ENCODE measurements around the gene MAP7D3.
"Not testable (repeated sequence)": the region's sequence is repeated elsewhere in the genome, so short reads cannot be mapped to it uniquely, and the experiment has no call there.

The MAP7D3 gene, protein sequence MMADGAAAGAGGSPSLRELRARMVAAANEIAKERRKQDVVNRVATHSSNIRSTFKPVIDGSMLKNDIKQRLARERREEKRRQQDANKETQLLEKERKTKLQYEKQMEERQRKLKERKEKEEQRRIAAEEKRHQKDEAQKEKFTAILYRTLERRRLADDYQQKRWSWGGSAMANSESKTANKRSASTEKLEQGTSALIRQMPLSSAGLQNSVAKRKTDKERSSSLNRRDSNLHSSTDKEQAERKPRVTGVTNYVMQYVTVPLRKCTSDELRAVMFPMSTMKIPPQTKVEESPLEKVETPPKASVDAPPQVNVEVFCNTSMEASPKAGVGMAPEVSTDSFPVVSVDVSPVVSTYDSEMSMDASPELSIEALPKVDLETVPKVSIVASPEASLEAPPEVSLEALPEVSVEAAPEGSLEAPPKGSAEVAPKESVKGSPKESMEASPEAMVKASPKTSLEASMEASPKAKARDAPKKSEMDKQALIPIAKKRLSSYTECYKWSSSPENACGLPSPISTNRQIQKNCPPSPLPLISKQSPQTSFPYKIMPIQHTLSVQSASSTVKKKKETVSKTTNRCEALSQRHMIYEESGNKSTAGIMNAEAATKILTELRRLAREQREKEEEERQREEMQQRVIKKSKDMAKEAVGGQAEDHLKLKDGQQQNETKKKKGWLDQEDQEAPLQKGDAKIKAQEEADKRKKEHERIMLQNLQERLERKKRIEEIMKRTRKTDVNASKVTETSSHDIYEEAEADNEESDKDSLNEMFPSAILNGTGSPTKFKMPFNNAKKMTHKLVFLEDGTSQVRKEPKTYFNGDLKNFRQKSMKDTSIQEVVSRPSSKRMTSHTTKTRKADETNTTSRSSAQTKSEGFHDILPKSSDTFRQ

DNA sequence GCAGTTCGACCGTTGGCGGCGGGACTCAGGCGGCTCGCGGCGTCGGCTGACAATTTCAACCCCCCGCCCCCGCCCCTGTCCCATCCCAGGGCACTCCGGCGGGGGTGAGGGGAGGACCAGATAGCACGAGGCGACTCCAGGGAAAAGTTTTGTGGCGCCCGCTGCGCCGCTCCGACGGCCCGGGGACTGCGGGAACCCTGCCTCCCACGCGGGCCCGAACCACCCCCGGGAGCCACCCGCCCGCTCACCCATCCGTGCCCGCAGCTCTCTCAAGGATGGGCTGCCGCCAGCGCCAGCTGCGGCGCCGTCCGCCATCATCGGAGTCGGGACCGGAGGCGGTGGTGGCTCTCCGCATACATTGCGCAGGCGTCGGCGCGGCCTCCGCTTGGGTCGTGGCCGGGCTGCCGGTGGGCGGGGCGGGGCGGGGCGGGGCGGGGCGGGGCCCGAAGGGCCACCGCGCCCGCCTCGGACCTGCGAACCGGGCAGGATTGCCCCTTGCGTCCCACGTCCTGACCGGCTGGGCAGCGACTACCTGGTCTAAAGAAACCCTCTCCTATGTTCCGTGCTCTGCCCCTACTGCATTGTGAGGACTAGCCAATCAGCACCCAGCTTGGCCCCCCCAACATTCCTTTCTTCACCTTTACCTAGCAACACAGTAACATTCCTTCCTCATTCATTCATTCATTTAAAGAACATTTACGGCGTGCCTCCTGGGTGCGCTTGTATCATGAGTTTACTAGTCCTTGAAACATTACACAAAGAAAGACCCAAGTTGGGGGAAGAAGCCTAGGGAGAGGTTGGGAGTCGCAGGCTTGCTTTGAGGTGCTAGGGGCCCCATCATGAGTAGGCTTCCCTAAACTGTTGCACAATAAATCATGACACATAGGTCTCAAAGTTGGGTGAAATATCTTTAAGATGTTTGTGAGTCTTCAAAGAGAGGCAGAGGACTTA, at the start of gene MAP7D3:
Gene MAP7D3, minus strand, starts transcription at position 360 of the 951 bp plus-strand sequence. Its CDS starts 42 bp downstream, at position 318.
- peak; percentile 8 for DNase-seq

DNA sequence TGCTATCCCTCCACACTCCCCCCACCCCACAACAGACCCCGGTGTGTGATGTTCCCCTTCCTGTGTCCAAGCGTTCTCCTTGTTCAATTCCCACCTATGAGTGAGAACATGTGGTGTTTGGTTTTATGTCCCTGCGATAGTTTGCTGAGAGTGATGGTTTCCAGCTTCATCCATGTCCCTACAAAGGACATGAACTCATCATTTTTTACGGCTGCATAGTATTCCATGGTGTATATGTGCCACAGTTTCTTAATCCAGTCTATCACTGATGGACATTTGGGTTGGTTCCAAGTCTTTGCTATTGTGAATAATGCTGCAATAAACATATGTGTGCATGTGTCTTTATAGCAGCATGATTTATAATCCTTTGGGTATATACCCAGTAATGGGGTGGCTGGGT, 49.5 kb upstream of the MAP7D3 start, which contains the start of gene ADGRG4:
Gene ADGRG4, plus strand, starts transcription at position 243 of the 400 bp plus-strand sequence. CDS start 7,815 bp downstream, outside the sequence.
- not testable (repeated sequence) for DNase-seq

DNA sequence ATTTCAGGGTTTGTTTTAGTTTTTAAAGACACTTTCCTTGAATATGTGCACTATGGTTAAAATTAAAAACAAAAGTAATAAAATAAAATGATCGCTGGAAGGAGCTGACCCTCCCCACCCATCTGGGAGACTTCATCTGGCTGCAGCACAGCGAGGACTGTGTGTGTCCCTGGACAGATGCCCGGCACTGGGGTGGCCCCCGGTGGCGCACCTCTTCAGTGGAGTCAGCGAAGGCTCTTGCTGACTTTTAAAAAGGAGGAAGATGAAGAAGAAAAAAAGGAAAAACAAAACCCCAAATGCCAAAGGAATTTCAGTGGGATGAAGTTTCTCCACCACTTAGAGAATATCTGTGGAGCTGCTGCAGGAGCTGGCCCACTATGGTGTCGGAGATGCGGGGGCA, 44.2 kb upstream of the MAP7D3 start:
- DNase-seq = no peak

DNA sequence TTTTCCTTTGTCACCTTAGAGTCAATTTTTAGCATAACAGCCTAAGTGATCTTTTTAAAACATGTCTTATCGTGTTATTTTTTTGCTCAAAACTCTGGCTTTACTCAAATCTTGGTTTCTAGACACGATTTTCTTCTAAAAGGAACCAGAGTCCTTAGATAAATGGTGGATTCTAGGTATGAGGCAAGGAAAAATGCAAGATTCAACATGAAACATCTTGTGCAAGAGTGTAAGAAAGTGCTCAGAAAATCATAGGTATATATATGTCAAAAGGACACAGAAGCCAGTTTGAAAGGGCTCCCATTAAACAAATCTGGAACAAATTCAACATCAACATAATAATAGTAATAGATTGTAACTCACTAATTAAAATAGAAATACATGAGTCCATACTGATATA, 41.5 kb upstream of the MAP7D3 start:
- DNase-seq = no peak

DNA sequence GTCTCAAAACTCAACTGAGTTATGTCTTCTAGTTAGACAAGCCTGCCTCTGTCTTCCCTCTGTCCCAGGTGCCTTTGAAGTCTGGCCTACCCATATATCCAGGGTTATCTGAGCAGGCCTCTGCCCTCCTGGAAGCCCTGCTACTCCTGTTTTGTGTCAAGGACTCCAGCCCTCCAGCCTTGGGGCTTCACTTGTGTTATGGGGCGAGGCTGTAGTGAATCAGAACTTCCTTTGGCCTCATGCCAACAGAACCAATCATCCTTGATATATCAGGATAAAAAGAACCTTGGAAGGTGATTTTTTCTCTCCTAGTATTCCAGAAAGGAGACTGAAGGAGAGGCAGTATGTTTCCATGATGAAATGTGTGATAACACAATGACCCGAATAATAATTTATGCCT, 40.6 kb upstream of the MAP7D3 start:
- DNase-seq = no peak

DNA sequence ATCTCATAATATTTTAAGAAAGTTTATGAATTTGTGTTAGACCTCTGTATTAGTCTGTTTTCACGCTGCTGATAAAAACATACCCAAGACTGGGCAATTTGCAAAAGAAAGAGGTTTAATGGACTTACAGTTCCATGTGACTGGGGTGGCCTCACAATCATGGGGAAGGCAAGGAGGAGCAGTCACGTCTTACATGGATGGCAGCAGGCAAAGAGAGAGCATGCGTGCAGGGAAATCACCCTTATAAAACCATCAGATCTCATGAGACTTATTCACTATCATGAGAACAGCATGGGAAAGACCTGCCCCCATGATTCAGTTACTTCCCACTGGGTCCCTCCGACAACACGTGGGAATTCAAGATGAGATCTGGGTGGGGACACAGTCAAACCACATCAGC, 35.2 kb upstream of the MAP7D3 start:
- not testable (repeated sequence) for DNase-seq

DNA sequence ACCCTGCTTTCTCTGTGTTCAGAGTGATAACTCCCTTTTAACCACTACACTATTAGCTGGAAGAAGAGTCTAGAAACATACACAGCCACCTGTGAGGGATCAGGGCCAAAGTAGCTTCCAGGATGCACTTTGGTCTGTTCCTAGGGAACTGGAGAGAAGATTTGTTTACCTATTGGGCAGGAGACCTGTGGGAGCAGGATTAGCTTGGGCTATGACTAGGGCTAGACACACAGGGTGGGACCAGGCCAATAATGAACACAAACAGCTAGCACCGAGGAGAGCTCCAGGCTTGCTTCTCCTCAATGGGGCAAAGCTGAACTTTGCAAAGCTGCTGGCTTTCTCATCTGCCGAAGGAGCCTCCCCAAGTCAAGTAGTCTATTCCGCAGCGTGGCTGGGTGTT, 24.4 kb upstream of the MAP7D3 start:
- DNase-seq = no peak

DNA sequence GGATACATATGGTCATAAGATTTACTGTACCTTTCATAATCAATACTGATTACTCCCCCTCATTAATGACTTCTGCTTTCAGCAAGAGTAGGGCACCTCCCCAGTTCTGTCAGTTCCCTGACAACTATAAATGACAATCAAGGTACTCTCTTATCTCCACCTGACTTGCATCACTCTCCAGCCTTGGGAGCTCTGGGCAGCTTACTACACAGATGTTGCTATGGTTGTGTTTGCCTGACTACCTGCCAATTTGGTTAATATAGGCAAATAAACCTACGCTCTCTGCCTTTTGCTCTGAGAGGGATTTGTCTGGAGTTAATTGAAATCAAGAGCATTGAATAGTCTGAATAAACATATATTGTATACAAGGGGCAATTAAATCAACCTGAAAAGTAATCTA, 22.8 kb upstream of the MAP7D3 start:
- DNase-seq = peak; percentile 45

DNA sequence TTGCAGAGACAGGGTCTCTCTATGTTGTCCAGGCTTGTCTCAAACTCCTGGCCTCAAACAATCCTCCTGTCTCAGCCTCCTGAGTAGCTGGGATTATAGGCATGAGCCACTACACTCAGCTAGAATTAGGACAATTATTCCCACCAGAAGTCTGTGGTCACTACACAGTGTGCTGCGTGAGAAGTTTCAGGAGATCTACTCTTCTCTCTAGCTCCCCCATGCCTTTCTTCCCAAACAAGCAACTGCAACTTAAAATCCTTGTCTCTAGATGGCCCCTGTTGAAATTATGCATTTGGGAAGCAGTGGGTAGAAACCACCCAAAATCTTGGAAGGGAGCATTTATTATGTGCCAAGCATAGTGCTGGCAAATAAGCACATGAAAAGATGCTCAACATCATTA, 21.1 kb upstream of the MAP7D3 start:
- no peak for DNase-seq

DNA sequence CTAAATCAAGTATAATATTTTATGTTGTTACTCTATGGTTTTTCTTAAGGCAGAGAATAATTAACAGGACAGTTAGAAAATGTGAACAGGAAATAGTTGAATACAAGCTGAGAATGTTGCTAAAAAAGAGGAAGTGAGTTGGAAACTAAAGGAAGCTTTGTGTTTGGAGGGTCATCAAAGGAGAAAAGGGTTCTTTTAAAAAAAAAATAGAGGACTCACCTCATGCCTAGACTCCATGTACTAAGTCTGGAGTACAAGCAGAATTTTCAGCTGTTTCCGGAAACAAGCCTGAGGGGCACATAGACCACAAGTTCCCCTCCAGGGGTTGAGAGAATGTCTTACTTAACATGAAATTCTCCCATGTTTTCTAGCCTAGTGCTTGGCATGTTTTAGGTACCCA, 20.1 kb upstream of the MAP7D3 start:
- no peak for DNase-seq

DNA sequence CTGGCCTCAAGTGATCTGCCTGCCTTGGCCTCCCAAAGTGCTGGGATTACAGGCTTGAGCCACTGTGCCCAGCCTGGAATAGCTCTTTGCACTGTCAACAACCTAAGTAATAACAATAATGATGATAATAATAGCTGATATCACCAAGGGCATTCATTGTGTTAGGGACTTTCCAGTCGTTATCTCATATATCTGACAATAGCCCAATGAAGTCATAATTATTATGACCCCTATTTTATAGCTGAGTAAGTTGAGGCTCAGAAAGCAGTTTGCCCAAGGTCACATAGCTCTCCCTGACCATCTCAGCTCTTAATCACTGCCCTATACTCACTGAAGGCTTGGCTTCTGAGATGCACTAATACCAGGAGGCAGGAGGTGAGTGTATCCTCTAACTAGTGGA, 18.7 kb upstream of the MAP7D3 start:
- DNase-seq = no peak

DNA sequence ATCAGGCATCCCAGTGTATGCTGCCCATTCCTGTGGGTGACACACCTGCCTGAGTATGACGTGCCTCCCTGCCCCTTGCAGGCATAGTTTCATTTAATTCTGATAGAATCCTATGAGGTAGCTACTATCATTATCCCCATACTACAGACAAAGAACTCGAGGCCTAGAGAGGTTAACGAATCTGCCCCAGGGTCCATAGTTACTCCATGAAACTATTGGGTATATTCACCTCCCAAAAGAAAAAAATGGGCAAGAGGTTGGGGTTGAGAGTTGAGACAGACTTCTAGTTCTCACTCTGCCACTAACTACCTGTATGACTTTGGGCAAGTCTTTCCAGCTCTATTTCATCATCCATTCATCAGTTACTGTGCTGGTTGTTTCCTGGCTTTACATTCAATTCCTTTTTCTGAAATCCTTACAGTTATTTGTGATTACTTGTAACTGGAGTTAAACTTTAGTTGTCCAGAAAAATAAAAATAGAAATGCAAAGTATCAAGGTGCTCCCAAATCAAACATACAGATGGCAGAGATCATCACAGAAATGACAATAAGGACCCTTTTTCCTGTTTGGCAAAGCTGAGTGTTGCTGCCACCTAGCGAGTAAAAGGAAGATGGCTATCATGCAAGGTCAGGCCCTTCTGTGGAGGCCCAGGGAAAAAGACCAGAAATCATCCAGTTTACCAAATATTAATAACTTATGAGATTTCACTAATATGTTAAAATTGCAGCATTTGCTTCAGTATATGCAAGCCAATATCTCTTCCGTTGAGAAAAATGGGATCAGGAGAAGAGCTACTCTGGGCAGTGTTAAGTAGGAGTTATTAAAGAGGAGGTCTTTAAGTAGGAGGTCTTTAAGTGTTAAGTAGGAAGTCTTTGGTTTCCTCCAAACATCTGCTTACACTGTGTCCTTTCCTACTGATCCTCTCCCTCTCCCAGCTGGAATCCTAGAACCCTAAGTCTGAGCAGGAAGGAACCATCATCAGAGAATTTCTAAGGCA, 17.1 kb upstream of the MAP7D3 start:
- peak; percentile 53 for DNase-seq

DNA sequence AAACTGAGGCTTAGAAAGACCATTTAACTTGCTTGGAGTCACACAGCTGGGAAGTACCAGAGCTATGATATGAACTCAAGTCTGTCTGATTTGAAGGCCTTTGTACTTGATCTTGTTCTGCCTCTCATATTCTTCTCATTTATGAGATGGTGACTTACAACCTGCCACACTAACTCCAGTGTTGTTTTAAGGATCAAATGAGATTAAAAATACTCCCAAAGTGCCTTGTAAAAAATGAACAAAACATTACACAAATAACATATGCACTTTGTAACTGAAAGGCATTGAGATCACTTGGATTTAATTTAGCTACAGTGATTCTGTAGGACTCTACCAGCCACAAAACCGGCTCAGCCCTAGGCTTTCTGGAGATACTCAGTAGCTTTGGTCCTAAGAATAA, 15.6 kb upstream of the MAP7D3 start:
- DNase-seq = no peak

DNA sequence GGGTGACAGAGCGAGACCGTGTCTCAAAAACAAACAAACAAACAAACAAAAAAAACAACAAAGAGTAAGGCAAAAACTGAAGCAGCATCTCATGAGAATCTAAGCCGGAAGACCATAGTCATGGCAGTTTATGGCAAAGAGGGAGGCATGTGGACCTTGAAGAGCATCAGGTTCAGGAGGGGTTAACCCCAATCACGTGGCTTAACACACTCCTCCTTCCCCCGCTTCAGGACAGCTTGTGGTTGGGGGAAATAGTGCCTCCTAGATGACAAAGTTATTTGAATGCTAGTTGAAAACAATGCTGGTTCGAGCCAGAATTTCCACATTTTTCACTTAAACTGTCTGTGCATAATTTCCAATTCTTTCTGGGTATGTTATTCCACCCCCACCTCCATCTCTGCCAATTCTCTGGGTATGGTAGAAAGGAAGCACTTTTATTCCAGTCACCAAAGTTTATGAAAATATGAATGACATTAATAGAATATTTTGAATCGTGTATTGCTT, 11.7 kb upstream of the MAP7D3 start:
- no peak for DNase-seq

DNA sequence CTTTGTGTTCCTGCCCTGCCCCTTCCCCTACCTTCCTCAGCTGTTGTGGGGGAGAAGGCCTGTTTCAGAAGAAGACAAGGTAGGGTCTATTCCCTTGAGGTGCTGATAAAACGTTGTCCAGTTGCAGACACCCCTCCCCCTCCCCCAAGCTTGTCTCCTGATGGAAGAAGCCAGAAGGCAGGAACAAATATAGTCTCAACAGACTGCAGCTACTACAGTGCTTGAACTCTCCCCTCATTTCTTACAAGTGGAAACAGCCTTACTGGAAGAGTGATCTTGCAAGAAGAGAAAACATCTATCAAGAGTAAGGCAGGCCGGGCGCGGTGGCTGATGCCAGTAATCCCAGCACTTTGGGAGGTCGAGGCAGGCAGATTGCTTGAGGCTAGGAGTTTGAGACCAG, 11.0 kb upstream of the MAP7D3 start:
- DNase-seq = no peak

DNA sequence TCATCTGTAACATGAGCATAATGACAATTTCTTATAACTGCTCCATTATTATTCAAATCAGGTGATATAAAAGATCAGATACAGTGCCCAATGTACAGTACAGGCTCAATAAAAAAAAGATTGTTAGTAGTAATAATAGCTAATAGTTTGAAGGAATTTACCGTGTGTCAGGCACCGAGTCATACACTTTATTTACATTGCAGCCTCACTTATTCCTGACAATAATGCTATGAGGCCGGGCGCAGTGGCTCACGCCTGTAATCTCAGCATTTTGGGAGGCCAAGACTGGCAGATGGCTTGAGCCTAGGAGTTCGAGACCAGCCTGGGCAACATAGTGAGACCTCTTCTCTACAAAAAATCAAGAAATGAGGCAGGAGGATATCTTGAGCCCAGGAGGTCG, 10.1 kb upstream of the MAP7D3 start:
- DNase-seq = no peak

DNA sequence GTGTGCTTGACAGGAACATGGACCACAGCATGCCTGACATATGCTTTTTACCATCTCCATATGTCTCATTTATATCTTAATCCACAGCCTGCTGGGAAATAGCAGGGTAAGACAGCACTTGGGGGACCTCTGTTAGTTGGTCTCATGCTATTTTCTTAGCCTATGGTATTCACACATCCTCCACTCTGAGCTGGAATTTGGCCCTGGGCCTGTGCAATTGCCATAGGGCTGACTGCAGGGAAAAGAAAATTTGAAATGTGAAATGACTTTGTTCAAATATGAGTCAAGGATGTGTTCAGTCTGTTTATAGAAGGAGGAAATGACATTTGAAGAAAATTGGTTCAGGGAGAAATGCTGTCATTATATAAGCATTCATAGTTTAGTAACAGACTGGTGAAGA, 9.6 kb upstream of the MAP7D3 start:
- DNase-seq = no peak

DNA sequence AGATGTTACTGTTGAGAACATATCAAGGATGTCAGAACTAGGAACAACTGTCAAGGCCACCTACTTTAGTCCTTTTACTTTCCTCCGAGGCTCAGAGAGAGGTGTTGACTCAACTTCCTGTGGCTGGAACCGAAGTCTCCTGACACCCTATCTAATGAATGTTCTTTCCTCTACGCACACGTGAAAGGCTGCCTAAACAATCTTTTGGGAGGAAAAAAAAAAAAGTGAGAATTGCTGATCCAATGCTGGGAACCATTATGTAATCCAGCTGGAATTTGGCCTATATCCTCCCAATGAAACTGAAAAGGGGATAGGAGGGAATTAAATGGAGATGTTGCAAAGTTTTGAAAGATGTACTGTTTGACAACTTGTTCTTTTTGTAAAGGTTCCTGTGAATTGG, 8.3 kb upstream of the MAP7D3 start:
- no peak for DNase-seq

DNA sequence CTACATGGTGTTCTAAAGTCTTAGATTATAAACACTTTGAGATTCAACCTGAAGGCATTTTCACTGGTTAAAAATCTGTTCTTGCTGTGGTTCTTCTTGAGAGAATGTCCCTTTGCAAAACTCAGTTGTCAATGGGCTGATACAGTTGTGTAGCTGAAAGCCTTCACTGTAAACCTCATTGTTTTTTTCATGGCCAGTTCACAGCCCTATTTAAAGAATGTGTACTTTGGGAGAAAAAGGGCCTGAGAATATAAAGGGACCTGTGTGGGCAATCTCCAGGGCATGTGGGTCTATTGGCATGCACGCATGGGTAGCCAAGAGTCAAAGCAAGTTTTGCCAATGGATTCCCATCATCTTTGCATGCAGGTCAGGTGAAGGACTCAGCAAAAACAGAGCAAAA, 7.8 kb upstream of the MAP7D3 start:
- DNase-seq = no peak

DNA sequence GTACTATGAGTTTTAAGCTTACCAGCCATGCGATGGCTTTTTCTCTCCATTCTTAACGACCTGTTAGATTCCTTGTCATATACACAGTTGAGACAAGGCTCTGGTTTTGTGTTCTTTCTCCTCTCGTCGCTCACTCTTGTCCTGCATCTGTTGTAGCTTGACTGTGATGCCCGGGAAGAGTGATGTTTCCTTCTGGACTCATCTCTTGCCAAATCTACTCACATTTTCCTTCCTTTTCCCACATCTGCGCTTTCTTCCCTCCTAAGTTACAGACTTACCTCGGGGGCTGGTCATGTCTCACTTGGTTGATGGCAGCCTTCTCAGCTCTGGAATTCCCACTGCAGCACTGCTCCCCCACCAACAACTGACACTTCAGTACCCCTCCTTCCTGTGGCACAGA, 4.8 kb upstream of the MAP7D3 start:
- no peak for DNase-seq

DNA sequence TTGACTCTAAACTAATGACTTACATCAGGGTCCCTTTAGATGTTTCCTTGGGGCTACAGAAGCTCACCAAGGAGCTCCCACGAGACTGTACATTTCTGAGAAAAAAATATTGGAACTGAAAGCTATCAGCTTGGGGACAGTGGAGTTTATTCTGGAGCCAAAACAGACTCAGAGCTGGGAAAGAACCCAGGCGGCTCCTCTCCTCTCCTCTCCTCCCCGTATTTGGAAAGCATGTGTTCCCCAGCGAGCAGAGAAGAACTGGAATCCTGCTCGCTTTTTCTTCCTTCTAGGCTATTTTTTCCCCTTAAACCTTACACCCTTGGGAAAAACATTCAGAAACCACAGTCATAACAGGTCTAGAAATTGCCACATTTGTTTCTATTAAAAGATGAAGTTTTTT, 4.3 kb upstream of the MAP7D3 start:
- DNase-seq = no peak
